Nephron progenitor cell (in vitro differentiated cells): ENCODE results near the gene BFAR.
A peak's percentile ranks its signal among the peaks of the same experiment; 100 is the strongest.

Experiments
- DNase-seq: peaks from one replicate; pipeline ENCODE4 v3.0.0; 2021
- H3K27ac Mint-ChIP-seq: 2 replicates; pipeline ENCODE4 v1.8.0; 2021; ENCODE audit warnings: mild to moderate bottlenecking, moderate library complexity, mixed read lengths
- H3K27me3 Mint-ChIP-seq: 2 replicates; pipeline ENCODE4 v1.8.0; 2021; ENCODE audit warnings: mild to moderate bottlenecking, low read depth, mixed read lengths; ENCODE audit not compliant: poor library complexity
- H3K36me3 Mint-ChIP-seq: 2 replicates; pipeline ENCODE4 v1.8.0; 2021; ENCODE audit warnings: low read depth, mixed read lengths
- H3K4me1 Mint-ChIP-seq: 2 replicates; pipeline ENCODE4 v1.8.0; 2021; ENCODE audit warnings: mixed read lengths
- H3K4me3 Mint-ChIP-seq: 2 replicates; pipeline ENCODE4 v1.8.0; 2021; ENCODE audit warnings: mild to moderate bottlenecking, moderate library complexity, mixed read lengths
- H3K9me3 Mint-ChIP-seq: 2 replicates; pipeline ENCODE4 v1.8.0; 2021; ENCODE audit warnings: mild to moderate bottlenecking, moderate library complexity, mixed read lengths
- TF ChIP-seq, protein P1 (sequence below): fragments of 200-600 bp; sonication (generic); IDR thresholded peaks from 2 replicates; pipeline ENCODE4 v1.5.0; 2021; ENCODE audit warnings: antibody characterized with exemption

Gene BFAR

DNA sequence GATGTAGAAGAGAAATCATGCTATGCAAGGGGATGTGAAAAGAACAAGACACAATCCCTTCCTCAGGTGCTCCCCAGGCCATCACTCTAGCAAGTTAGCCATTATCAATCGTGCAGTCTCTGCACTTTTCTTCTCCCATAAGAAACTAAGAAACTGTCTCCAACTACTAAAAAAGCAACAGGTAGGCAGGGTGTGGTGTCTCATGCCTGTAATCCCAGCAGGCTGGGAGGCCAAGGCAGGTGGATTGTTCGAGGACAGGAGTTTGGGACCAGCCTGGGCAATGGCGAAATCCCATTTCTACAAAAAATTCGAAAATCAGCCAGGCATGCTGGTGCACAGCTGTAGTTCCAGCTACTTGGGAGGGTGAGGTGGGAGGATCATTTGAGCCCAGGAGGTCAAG, 16.5 kb upstream of the BFAR start:
- Mint-ChIP-seq H3K4me1 (no peaks in the 10 kb centered on the region), H3K4me3 (no peak overlapping the region), H3K36me3 (peaks cover 51% of the 10 kb centered on the region), H3K9me3 (no peaks in the 10 kb centered on the region), H3K27ac (peak overlapping the region; percentile 46), H3K27me3 (no peaks in the 10 kb centered on the region)
- no peak for DNase-seq
- TF ChIP-seq, protein P1, sequence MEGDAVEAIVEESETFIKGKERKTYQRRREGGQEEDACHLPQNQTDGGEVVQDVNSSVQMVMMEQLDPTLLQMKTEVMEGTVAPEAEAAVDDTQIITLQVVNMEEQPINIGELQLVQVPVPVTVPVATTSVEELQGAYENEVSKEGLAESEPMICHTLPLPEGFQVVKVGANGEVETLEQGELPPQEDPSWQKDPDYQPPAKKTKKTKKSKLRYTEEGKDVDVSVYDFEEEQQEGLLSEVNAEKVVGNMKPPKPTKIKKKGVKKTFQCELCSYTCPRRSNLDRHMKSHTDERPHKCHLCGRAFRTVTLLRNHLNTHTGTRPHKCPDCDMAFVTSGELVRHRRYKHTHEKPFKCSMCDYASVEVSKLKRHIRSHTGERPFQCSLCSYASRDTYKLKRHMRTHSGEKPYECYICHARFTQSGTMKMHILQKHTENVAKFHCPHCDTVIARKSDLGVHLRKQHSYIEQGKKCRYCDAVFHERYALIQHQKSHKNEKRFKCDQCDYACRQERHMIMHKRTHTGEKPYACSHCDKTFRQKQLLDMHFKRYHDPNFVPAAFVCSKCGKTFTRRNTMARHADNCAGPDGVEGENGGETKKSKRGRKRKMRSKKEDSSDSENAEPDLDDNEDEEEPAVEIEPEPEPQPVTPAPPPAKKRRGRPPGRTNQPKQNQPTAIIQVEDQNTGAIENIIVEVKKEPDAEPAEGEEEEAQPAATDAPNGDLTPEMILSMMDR, result no peak

DNA sequence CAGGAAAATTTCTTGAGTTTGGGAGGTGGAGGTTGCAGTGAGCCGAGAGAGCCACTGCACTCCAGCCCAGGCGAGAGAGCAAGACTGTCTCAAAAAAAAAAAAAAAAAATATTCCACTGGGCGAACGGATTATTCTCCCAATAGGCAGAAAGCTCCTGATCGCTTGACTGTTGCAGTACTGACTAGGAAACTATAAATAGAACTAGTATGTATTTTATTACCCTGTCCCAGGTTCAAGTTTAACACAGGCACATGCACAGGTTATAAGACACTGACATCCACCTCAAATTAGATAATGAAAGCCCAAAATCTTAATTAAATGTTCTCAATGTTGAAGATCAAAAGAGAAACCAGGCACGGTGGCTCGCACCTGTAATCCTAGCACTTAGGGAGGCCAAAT, 14.2 kb upstream of the BFAR start:
- H3K4me3 Mint-ChIP-seq, result no peak overlapping the region
- no peaks in the 10 kb centered on the region for H3K4me1 Mint-ChIP-seq
- peaks cover 66% of the 10 kb centered on the region for H3K36me3 Mint-ChIP-seq
- DNase-seq, result no peak
- H3K27me3 Mint-ChIP-seq, result no peaks in the 10 kb centered on the region
- no peaks in the 10 kb centered on the region for H3K9me3 Mint-ChIP-seq
- TF ChIP-seq, protein P1, result no peak
- no peak overlapping the region for H3K27ac Mint-ChIP-seq

DNA sequence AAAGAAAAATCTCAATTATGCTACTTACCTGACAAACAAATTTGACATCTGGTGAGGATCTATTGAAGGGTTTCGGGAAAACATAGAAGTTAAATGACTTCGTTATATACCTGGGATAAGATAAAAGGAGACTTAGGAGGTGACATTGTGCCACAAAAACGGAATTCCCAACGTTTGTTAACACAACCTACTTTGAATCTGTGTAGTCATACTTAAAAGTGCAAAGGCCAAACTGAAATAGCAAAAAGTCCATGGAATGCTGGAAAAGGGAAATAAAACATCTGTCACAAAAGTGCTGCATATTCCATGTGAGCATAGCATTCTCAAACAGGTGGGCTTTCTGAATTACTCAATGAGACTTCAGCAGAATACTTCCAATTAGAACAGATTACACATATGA, 5.7 kb upstream of the BFAR start:
- TF ChIP-seq, protein P1, result no peak
- DNase-seq, result no peak
- no peak overlapping the region for H3K27ac Mint-ChIP-seq
- no peak overlapping the region for H3K4me3 Mint-ChIP-seq
- H3K4me1 Mint-ChIP-seq, result peaks cover 15% of the 10 kb centered on the region
- H3K36me3 Mint-ChIP-seq, result peaks cover 54% of the 10 kb centered on the region
- H3K27me3 Mint-ChIP-seq, result no peaks in the 10 kb centered on the region
- H3K9me3 Mint-ChIP-seq, result peaks cover 4% of the 10 kb centered on the region

DNA sequence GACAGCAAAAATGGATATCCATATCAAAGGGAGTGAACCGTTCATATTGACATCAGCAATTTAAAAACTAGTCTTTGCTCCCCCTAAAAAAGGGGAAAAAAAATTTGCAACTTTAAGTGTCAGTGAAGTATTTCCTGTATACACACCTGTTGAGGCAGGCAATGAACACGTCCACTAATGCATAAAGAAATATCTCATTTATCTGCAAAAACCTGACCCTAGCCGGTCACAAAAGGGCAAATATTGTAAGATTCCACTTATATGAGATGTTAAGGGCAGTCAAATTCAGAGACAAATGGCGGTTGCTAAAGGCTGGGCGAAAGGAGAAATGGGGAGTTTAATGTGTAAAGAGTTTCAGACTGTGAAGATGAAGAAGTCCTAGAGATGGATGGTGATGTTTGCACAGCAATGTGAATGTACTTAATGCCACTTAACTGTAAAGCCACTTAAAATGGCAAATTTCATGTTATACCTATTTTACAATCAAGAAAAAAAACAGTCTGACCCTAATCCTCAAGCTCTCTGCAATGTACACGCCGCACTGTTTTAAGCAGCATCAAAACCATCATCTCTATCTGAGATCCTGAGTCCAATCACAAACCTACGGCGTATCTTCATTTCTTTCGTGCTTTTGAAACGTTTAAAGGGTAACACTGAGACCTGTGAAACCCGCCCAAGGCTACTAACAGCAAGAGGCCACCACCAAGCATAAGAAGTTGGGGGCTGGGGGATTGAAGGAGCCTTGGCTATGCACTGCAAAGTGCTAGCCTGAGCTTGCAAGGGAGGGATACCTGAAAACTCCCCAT, 3.7 kb upstream of the BFAR start:
- Mint-ChIP-seq H3K4me1 (peaks cover 23% of the 10 kb centered on the region), H3K27me3 (no peaks in the 10 kb centered on the region), H3K27ac (peak overlapping the region; percentile 98), H3K4me3 (peak overlapping the region; percentile 98), H3K36me3 (peaks cover 37% of the 10 kb centered on the region), H3K9me3 (peaks cover 4% of the 10 kb centered on the region)
- TF ChIP-seq, protein P1, result no peak
- no peak for DNase-seq

DNA sequence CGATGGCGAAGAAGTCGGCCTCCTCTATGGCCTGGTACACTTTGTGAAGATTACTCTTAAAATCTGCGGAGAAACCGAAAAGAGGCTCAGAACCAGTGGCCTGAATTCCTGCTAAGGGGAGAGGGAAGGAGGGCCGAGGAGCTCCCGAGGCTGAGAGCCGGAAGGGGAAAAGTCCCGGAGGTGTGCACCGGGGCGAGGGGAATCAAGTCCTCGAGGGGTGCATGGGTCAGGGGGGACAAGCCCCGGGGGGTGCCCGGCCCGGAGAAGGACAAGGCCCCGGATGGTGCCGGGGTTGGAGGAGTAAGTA, 3.2 kb upstream of the BFAR start:
- H3K27ac Mint-ChIP-seq, result peak overlapping the region; percentile 98
- no peaks in the 10 kb centered on the region for H3K27me3 Mint-ChIP-seq
- TF ChIP-seq, protein P1, result no peak
- peaks cover 4% of the 10 kb centered on the region for H3K9me3 Mint-ChIP-seq
- H3K4me1 Mint-ChIP-seq, result peaks cover 28% of the 10 kb centered on the region
- H3K4me3 Mint-ChIP-seq, result peak overlapping the region; percentile 98
- DNase-seq, result no peak
- H3K36me3 Mint-ChIP-seq, result peaks cover 34% of the 10 kb centered on the region
